HT-29 (cell line): ENCODE measurements around the gene FAM237B. TPM values are rescaled to one million over a fixed set of nuclear protein-coding genes. Genes with fewer than 3 reads are reported as not detected.
A peak's percentile ranks its signal among the peaks of the same experiment; 100 is the strongest.

Experiments used
- DNase-seq: peaks from one replicate; pipeline ENCODE4 v3.0.0-alpha.2; 2015; ENCODE audit warnings: low spot score
- total RNA-seq: library from RNA; depleted of rRNA; stranded (reverse); fragments of >200 nt; shearing (Covaris generic); gene quantifications from 2 replicates; pipeline ENCODE4 v1.2.3, GENCODE V29; 2014; rRNA removed

Gene FAM237B
- total RNA-seq, 1 experiment from 2014 or later: not detected

GRCh38 chr7:90290244-90291113, 30.6 kb downstream of the FAM237B start:
- no peak for DNase-seq

- no peak for DNase-seq
Measured at GRCh38 chr7:90288154-90288553, 33.0 kb downstream of the FAM237B start.

GRCh38 chr7:90276033-90276728, 44.9 kb downstream of the FAM237B start:
- no peak for DNase-seq

- no peak for DNase-seq
Measured at GRCh38 chr7:90274161-90274560, 46.9 kb downstream of the FAM237B start.

GRCh38 chr7:90272242-90272641, 48.9 kb downstream of the FAM237B start:
- no peak for DNase-seq

- DNase-seq: no peak
Measured at GRCh38 chr7:90271753-90272152, 49.4 kb downstream of the FAM237B start.

GRCh38 chr7:90270431-90271178, 50.5 kb downstream of the FAM237B start:
- no peak for DNase-seq

GRCh38 chr7:90269163-90269562, 51.9 kb downstream of the FAM237B start:
- DNase-seq: peak; percentile 32

GRCh38 chr7:90267263-90267858, 53.7 kb downstream of the FAM237B start:
- DNase-seq: no peak

GRCh38 chr7:90266808-90267207, 54.3 kb downstream of the FAM237B start:
- DNase-seq: no peak

Other genes starting within 250 kb of the FAM237B start
- 3.4 and 5.9 TPM in 2 replicates for gene STEAP1, start 166.8 kb downstream of the FAM237B start, total RNA-seq
- 8.2 and 13.8 TPM in 2 replicates for gene STEAP2, start 109.6 kb downstream of the FAM237B start, total RNA-seq
- 5.4 and 9.2 TPM in 2 replicates for gene CFAP69, start 76.1 kb downstream of the FAM237B start, total RNA-seq
- gene GTPBP10, start 25.4 kb upstream of the FAM237B start, total RNA-seq: 4.5 and 8.1 TPM in 2 replicates
- gene CLDN12, start 82.2 kb upstream of the FAM237B start, total RNA-seq: 34.5 and 56.8 TPM in 2 replicates
- gene PTTG1IP2, start 148.3 kb upstream of the FAM237B start, total RNA-seq: not detected in 2 replicates